ENCODE measurements around the gene RAD9A. TPM values are rescaled to one million over a fixed set of nuclear protein-coding genes. Genes with fewer than 3 reads are reported as not detected.
A peak's percentile ranks its signal among the peaks of the same experiment; 100 is the strongest.

RAD9A gene
- total RNA-seq, 1 donor: 7.6 TPM

GRCh38 chr11:67384851-67385366 lies 6.9 kb upstream of the RAD9A start:
- Histone ChIP-seq H3K4me1 (ENCODE audit: insufficient read depth, low read length) (peaks cover 21% of the 10 kb centered on the region), H4K20me1 (ENCODE audit: insufficient read depth, low read length) (no peaks in the 10 kb centered on the region), H3K27ac (ENCODE audit: low read depth, low read length) (peak overlapping the region; percentile 12), H3K4me3 (ENCODE audit: insufficient read depth, low read length) (no peak overlapping the region), H3K36me3 (ENCODE audit: insufficient read depth, low read length) (no peaks in the 10 kb centered on the region), H2AFZ (ENCODE audit: low read length) (no peak overlapping the region), H3K27me3 (ENCODE audit: insufficient read depth, low read length) (no peaks in the 10 kb centered on the region), H3K79me2 (ENCODE audit: insufficient read depth, low read length) (no peaks in the 10 kb centered on the region), H3K9me3 (ENCODE audit: low read depth, low read length) (no peaks in the 10 kb centered on the region), H3K4me2 (ENCODE audit: insufficient read depth, low read length) (peak overlapping the region; percentile 42)
- peak; percentile 89 for DNase-seq (ENCODE audit: insufficient read length, low spot score, missing footprints)
- no peak for TF ChIP-seq CTCF (IDR thresholded peaks at IDR 0.05; ENCODE audit: extremely low read depth, low read depth, low read length)

GRCh38 chr11:67387069-67387468 lies 4.7 kb upstream of the RAD9A start:
- peaks cover 24% of the 10 kb centered on the region for H3K4me1 ChIP-seq (ENCODE audit: insufficient read depth, low read length)
- DNase-seq (ENCODE audit: insufficient read length, low spot score, missing footprints): peak; percentile 0
- no peak overlapping the region for H3K27ac ChIP-seq (ENCODE audit: low read depth, low read length)
- no peak overlapping the region for H3K4me2 ChIP-seq (ENCODE audit: insufficient read depth, low read length)
- TF ChIP-seq CTCF (IDR thresholded peaks at IDR 0.05; ENCODE audit: extremely low read depth, low read depth, low read length): no peak
- H3K79me2 ChIP-seq (ENCODE audit: insufficient read depth, low read length): peaks cover 12% of the 10 kb centered on the region
- no peaks in the 10 kb centered on the region for H3K36me3 ChIP-seq (ENCODE audit: insufficient read depth, low read length)
- no peak overlapping the region for H3K4me3 ChIP-seq (ENCODE audit: insufficient read depth, low read length)
- no peaks in the 10 kb centered on the region for H3K9me3 ChIP-seq (ENCODE audit: low read depth, low read length)
- no peak overlapping the region for H2AFZ ChIP-seq (ENCODE audit: low read length)
- no peaks in the 10 kb centered on the region for H3K27me3 ChIP-seq (ENCODE audit: insufficient read depth, low read length)
- H4K20me1 ChIP-seq (ENCODE audit: insufficient read depth, low read length): no peaks in the 10 kb centered on the region

- Histone ChIP-seq H3K4me2 (ENCODE audit: insufficient read depth, low read length) (no peak overlapping the region), H4K20me1 (ENCODE audit: insufficient read depth, low read length) (no peaks in the 10 kb centered on the region), H3K79me2 (ENCODE audit: insufficient read depth, low read length) (peaks cover 16% of the 10 kb centered on the region), H3K4me3 (ENCODE audit: insufficient read depth, low read length) (no peak overlapping the region), H3K27ac (ENCODE audit: low read depth, low read length) (no peak overlapping the region), H3K9me3 (ENCODE audit: low read depth, low read length) (no peaks in the 10 kb centered on the region), H3K36me3 (ENCODE audit: insufficient read depth, low read length) (no peaks in the 10 kb centered on the region), H3K4me1 (ENCODE audit: insufficient read depth, low read length) (peaks cover 23% of the 10 kb centered on the region), H3K27me3 (ENCODE audit: insufficient read depth, low read length) (no peaks in the 10 kb centered on the region), H2AFZ (ENCODE audit: low read length) (no peak overlapping the region)
- TF ChIP-seq CTCF (IDR thresholded peaks at IDR 0.05; ENCODE audit: extremely low read depth, low read depth, low read length): no peak
- peak; percentile 4 for DNase-seq (ENCODE audit: insufficient read length, low spot score, missing footprints)
These were observed 4.3 kb upstream of the RAD9A start for GRCh38 chr11:67387518-67387917.

GRCh38 chr11:67389477-67389876 lies 2.3 kb upstream of the RAD9A start:
- no peaks in the 10 kb centered on the region for H4K20me1 ChIP-seq (ENCODE audit: insufficient read depth, low read length)
- H2AFZ ChIP-seq (ENCODE audit: low read length): no peak overlapping the region
- no peaks in the 10 kb centered on the region for H3K9me3 ChIP-seq (ENCODE audit: low read depth, low read length)
- DNase-seq (ENCODE audit: insufficient read length, low spot score, missing footprints): peak; percentile 75
- H3K4me2 ChIP-seq (ENCODE audit: insufficient read depth, low read length): no peak overlapping the region
- peak; percentile 52 for TF ChIP-seq CTCF (IDR thresholded peaks at IDR 0.05; ENCODE audit: extremely low read depth, low read depth, low read length)
- no peaks in the 10 kb centered on the region for H3K27me3 ChIP-seq (ENCODE audit: insufficient read depth, low read length)
- H3K36me3 ChIP-seq (ENCODE audit: insufficient read depth, low read length): no peaks in the 10 kb centered on the region
- H3K4me3 ChIP-seq (ENCODE audit: insufficient read depth, low read length): no peak overlapping the region
- no peak overlapping the region for H3K27ac ChIP-seq (ENCODE audit: low read depth, low read length)
- peaks cover 24% of the 10 kb centered on the region for H3K4me1 ChIP-seq (ENCODE audit: insufficient read depth, low read length)
- peaks cover 24% of the 10 kb centered on the region for H3K79me2 ChIP-seq (ENCODE audit: insufficient read depth, low read length)
